Jurkat, Clone E6-1 (cell line): Measurements from ENCODE around the gene IL15RA.
"Not testable (repeated sequence)": the region's sequence is repeated elsewhere in the genome, so short reads cannot be mapped to it uniquely, and the experiment has no call there.

Experiments
- DNase-seq: peaks from one replicate; pipeline ENCODE4 v3.0.0-alpha.2; 2011; ENCODE audit warnings: low read depth, low spot score
- H3K4me3 ChIP-seq: 2 replicates; pipeline ENCODE4 v1.5.1; 2011; ENCODE audit warnings: mild to moderate bottlenecking, low read length, control low read depth, moderate library complexity

IL15RA gene

DNA sequence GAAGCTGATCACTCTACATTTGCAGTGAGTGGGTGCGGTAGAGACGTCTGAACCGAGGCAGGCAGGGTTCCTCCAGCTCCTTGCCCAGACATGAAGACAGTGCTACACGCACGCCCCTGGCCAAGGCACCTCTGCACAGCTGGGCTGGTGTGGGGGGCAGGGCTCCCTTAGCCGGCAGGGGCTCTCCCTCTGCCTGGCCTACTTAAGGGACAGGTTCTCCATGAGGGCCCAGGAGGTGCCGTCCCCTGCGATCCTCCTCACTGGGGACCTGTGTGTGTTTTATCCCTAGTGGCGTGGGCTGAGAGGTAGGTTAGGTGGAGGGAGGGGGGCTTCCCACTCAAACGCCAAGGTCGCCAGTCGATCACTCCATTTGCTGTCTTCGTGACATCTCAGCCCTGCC is 35.3 kb downstream of the IL15RA start:
- no peak overlapping the region for H3K4me3 ChIP-seq
- DNase-seq: no peak

DNA sequence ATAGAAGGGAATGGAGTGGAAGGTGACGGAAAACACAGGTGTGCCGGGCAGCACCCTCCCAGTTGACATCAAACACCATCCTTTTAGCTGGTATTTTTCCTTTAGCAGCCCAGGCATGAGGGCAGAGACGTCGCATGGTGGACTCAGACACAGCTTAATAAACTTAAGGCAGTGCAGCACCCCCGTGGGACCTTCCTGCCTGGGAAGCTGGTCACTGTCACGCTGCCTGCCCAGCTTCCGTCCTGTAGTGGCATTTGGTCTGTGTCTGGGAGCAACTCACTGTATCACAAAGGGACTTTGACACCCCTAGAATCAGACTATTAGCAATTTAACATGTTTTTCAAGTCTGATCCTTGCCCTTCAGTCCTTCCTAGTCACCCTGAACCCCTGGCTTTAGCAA is 35.8 kb downstream of the IL15RA start:
- H3K4me3 ChIP-seq: no peak overlapping the region
- DNase-seq: no peak

DNA sequence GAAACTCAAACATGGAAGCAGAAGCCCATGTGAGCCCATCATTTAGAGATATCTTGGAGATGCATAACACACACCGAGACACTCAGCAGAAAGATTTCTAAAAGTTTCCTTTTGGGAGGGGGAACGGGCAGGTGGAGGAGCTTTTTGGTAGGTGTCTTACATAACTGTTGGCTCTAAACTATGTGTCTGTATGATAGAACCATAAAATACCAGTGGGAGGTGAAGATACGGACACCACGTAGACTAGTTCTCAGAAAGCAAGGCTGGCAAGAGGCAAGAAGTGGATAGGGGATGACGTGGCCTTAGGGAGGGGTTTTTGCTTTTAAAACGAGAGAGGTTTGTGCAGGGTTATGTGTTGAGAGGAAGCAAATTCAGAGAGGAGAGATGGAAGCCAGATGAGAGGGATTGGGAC is 36.5 kb downstream of the IL15RA start:
- DNase-seq: no peak
- H3K4me3 ChIP-seq: no peak overlapping the region

DNA sequence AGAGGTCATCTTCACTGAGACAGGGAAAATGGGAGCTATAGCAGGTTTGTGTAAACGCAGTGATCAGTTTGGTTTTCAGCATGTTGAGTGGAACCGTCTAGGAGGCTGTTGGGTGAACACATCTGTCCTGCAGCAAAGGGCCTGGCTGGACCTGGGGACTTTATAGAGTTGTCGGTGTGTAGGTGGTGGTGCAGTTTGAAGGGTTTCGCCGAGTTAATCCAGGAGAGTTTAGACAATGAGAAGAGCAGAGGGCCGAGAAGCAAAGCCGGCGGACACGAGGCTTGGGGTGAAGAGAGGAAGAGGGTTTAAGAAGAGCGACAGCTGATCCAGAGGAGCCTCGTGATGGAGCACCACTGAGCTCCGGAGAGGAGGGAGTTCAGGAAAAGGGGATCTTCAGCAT is 39.1 kb downstream of the IL15RA start:
- DNase-seq: no peak
- no peak overlapping the region for H3K4me3 ChIP-seq

DNA sequence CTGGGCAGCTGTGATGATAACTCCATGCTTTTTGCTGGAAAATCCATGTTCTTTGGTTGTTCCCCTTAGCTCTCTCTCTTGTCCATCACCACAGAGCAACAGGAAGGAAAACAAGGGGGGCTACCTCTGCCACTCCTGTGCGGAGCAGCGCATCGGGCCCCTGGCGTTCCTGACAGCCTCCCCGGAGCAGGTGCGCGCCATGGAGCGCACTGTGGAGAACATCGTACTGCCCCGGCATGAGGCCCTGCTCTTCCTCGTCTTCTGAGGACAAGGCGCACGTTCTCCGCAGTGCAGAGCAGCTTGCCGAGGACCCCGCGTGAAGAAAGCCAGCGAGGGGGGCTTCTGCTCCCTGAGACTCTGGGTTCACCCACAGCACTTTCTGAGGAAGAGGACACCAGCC is 40.3 kb downstream of the IL15RA start:
- DNase-seq: no peak
- no peak overlapping the region for H3K4me3 ChIP-seq

DNA sequence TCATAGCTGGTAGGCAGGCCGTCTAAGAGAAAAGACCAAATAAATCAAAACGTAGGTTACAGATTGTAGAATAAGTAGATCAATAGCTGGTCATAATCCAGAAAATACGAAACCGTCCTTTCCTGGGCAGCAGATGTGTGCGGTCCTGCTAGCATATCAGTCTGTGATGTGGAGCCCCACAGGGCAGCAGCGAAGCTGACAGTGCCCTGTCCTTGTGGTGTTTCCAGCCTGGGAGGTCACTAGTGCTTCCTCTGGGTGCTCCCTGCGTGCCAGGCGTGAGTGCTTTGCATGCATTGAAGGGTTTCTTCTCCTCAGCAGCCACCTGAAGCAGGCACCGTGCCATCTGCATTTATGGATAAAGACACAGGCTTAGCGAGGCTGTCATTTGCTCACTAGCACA is 41.7 kb downstream of the IL15RA start:
- no peak for DNase-seq
- no peak overlapping the region for H3K4me3 ChIP-seq

DNA sequence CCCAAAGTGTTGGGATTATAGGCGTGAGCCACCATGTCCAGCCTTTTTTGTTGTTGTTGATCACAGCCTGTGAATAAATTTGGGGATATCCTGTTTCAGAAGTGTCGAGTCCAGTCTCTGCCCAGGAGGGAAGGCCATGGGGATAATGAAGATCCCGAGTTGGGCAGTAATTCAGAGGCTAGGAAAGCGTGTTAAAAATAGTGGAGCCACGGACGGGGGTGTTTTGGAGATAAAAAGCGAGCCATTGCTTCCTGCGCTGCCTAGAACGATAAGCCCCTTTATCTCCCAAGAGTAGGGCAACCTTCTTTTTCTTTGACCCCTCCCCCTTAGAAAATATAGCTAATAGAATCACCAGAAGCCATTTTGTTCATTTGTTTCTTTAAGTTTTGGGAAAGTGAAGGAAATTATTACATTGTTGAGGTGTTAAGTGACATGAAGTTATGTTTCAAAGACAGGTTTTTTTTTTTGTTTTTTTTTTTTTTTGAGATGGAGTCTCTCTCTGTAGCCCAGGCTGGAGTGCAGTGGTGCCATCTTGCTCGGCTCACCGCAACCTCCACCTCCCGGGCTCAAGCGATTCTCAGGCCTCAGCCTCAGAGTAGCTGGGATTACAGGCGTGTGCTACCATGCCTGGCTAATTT is 43.3 kb downstream of the IL15RA start:
- no peak overlapping the region for H3K4me3 ChIP-seq
- DNase-seq: no peak

DNA sequence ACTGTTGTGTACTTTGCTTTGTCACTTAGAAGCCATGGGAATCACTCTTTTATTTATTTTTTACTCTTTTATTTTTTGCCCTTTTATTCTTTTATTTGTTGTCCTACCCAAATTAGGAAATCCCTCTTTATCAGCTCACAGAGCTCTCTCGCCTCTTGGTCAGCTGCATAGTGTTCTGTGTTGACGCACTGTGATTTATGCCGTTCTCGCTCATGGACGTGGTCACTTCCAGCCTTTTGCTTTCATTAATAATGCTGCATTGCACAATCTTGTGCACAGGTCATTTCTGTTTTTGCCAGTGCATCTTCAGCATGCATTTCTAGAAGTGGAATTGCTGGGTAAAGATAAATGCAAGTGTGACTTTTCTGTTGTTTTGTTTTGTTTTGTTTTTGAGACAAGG is 45.0 kb downstream of the IL15RA start:
- no peak overlapping the region for H3K4me3 ChIP-seq
- DNase-seq: no peak

DNA sequence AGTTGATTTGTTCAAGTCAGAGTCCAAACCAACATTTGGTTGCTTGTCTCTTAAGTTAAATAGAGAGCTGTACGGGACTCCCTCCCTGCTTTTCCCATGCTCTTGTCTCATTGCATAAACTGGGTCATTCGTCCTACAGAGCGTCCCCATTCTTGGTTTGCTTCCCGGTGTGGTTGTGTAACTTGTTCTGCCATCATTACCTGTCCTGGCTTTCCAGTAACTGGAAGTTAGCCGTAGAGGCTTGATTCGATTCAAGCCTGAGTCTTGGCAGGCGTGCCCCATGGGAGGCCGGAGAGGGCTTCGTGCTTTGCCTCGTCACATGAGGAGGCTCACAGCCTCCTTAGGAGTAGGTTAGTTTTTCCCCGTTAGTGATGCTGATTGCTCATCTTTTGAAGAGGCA is 47.1 kb downstream of the IL15RA start:
- DNase-seq: no peak
- no peak overlapping the region for H3K4me3 ChIP-seq

DNA sequence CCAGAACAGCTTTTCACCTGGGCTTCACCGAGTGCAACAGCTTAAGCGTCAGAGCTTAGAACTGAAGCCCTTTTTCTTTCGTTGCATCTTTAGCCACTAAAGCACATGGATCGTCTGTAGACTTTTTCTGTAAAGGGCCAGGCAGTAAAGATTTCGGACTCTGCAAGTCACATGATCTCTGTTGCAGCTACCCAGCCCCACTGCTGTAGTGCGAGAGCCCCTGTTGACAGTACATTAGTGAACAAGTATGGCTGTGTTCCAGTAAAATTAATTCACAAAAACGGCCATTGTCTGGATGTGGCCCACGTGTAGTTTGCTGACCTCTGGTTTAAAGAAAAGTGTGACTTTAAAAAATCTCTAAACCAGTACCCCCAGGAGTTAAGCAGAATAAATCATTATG is 47.9 kb downstream of the IL15RA start:
- H3K4me3 ChIP-seq: no peak overlapping the region
- DNase-seq: no peak

DNA sequence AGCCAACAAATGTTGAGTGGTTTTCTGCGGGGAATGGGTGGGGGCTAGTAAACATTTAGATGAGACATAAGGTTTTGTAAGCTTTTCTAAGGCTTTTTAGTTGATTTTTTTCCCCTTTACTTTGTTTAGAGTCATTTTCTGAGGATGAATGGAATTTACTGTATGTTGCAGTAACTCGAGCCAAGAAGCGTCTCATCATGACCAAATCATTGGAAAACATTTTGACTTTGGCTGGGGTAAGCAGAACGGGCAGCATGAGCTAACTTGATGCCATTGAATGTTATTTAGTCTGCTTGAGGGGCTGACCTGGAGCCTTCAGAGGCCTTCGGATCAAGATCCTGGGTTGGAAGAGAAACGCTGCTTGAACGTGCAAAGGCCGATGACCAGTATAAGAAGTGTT is 50.0 kb downstream of the IL15RA start:
- no peak for DNase-seq
- H3K4me3 ChIP-seq: no peak overlapping the region

DNA sequence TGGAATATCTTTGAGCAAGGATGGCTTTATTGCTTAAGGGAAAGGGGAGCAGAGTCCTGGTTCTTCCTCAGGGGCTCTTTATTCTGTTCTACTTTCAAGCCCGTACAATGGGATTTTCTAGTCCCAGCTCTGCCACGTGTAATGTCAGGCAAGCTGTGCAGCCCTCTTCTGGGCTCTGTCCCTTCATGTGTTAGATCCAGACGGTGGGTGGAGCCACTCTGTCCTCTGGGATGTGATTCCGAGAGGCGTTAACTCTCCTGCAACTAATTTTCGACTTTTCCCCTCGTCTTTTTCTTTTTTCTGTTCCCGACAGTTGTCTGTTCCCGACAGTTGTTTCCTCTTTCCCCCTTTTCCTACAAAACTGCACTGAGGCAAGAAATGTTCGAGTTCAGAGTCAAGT is 52.5 kb downstream of the IL15RA start:
- H3K4me3 ChIP-seq: no peak overlapping the region
- DNase-seq: no peak

DNA sequence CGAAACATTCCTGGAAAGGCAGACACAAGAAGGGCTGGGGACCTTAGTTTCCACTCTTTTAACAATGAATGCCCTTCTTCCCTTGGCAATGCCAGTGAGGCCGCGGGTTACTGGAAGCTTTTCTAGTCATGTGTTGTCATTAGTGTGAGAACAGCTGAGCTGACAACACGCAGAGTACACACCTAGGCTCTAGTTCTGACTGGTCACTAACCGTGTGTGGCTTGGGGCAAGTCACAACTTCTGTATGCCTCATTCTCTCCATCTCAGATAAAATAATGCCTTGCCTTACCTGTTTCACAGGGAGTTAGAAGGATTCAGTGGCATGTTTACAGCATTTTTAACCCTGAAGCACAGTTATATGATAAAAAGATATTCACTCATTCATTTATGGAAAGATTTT is 55.6 kb downstream of the IL15RA start:
- H3K4me3 ChIP-seq: no peak overlapping the region
- DNase-seq: no peak

DNA sequence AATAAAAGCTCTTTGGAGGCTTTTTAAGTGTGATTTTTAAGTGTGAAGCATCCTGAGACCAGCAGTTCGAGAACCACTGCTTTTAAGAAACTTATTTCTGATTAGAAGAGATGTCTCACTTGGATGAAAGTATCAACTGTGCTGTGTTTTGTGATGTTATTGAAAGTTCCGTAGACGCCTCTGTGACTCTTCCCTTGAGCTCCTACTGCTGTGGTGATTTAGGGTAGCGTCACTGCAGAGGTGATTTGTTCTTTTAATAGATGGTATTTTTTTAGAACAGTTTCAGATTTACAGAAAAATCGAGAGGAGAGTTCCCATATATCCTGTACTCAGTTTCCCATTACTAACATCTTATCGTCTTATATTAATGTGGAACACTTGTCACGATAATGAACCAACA is 57.8 kb downstream of the IL15RA start:
- H3K4me3 ChIP-seq: no peak overlapping the region
- DNase-seq: no peak

DNA sequence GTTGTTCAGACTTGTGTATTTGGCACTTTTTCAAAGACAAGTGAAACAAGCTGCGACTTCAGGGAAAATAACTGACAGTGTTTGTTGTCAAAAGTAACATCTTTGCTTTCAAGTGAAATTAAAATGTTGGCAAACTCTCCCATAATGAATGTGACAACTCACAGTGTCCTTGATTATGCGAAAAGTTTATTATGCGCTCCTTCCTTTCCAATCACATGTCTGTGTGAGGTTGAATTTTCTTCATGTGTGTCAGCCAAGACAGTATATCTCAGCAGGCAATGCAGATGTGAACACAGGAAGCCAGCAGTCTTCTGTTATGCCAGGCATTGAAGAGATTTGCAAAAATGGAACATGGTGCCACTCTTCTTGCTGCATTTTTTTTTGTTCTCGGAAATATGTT is 58.6 kb downstream of the IL15RA start:
- H3K4me3 ChIP-seq: no peak overlapping the region
- no peak for DNase-seq

DNA sequence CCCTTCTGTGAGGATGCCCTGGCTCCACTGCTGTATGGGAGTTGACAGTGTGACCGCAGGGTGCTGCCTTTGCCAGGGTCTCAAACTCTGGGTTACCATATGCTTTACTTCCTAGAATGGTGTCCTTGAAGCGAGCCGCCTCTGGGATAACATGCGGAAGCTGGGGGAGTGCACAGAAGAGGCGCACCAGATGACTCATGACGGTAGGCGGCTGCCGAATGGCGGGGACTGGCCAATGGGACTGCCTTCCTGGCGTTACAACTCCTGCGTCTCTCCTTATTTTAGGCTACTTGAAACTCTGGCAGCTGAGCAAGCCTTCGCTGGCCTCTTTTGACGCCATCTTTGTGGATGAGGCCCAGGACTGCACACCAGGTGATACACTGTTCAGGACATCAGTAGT is 60.0 kb downstream of the IL15RA start:
- no peak for DNase-seq
- H3K4me3 ChIP-seq: no peak overlapping the region

DNA sequence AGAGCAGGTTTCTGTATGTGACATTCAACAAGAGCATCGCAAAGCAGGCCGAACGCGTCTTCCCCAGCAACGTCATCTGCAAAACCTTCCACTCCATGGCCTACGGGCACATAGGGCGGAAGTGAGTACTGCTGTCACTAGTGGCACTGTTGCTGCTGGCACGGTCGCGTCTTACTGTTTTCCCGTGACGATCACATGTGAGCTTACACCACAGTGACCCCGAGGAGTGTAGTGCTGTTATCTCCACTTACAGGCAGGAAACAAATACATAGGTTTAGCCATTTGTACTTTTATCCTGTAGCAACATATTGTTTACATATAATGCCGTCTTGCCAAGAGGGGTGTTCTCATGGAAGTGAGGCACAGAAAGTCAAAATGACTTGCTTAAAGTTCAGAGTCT is 61.9 kb downstream of the IL15RA start:
- no peak for DNase-seq
- no peak overlapping the region for H3K4me3 ChIP-seq

DNA sequence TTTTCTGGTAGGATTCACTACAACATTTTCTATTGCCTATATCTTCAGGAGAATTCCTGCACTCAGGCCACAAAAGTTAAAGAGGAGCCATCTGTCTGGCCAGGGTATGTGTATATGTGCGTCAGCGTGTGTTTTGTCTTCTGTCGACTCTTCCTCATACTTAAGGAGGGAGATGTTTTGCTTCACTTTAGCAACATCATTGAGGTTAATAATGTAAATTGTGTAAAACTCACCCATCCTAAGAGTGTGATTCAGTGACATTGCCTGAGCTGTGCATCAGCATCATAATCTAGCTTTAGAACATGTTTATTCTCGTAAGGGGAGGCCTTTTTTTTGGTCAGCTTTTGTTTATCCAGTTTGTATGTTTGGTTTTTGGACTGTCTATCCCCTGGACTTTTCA is 63.6 kb downstream of the IL15RA start:
- DNase-seq: no peak
- H3K4me3 ChIP-seq: no peak overlapping the region

DNA sequence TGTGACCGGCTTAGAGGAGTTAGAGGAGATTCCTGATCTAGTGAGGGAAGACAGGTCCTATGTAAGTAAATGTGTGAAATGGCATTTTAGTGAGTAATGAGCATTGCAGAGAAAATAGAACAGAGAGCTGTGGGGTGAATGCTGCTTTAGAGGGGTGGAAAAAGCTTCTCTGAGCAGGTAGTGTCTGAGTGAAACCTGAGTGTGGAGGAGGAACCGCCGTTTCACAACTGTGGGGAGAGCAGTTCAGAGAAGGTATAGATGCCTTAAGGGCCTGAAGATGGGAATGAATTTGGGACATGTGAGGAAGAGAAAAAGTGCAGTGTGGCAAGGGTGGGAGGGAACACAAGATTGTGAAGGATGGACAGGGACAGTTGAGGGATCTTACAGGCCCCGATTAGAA is 65.7 kb downstream of the IL15RA start:
- DNase-seq: no peak

DNA sequence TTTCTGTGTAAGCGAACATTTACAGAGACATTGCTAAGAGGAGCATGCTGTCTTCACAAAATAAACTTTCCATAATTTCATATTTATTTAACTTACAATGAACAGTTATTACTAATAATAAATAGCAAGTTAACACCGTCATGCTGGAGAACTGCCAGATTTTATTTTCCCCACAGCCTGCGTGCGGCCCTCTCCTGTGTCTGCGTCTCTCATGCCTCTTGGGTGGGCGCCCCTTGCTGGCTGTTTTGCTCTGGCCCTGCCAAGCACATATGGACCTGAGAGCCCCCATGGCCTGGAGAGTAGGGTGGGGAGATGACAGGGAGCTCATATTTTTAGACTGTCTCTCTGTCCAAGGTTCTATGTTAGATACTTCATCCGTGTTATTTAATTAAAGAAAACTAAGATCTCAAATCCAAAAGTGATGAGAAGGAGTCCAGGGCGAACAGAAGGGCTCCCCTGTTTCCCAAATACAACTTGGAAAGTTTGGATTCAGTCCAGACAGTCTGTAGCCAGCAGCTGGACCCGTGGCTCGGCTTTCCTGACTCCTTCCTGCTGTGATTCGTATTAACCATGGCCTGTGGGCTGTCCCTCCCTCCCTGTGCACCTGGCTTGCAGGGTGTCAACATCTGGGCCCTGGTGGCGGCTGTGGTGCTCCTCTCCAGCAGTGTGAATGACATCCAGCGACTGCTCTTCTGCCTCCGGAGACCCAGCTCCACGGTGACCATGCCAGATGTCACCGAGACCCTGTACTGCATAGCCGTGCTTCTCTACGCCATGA is 66.8 kb downstream of the IL15RA start:
- DNase-seq: no peak

More for the DNA sequence above, 65.7 kb downstream of the IL15RA start:
- no peak overlapping the region for H3K4me3 ChIP-seq

DNA sequence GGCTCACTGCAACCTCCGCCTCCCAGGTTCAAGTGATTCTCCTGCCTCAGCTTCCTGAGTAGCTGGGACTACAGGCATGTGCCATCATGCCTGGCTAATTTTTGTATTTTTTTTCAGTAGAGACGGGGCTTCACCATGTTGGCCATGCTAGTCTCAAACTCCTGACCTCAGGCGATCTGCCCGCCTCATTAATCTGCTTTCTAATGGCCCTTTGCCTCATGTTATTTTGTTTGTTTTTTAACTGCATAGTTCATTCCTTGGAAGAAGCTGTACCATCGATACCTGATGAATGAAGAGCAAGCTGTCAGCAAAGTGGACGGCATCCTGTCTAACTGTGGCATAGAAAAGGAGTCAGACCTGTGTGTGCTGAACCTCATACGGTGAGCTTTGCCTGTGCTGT is 68.7 kb downstream of the IL15RA start:
- H3K4me3 ChIP-seq, DNase-seq: not testable (repeated sequence)

More for the DNA sequence above, 66.8 kb downstream of the IL15RA start:
- H3K4me3 ChIP-seq: no peak overlapping the region
